ENCODE data around the gene SLC35E4.

The SLC35E4 gene

GRCh38 chr22:30598986-30599385 lies 36.6 kb upstream of the SLC35E4 start:
- no peak for TF ChIP-seq CTCF (conservative IDR thresholded peaks at IDR 0.05; ENCODE audit: low read length)
- no peak for DNase-seq (ENCODE audit: low read depth)
- H3K4me3 ChIP-seq (ENCODE audit: low read length): no peak overlapping the region

- DNase-seq (ENCODE audit: low read depth): no peak
- TF ChIP-seq CTCF (conservative IDR thresholded peaks at IDR 0.05; ENCODE audit: low read length): no peak
Measured at GRCh38 chr22:30600921-30601320, 34.7 kb upstream of the SLC35E4 start.

GRCh38 chr22:30601464-30601863 lies 34.1 kb upstream of the SLC35E4 start:
- no peak for DNase-seq (ENCODE audit: low read depth)
- TF ChIP-seq CTCF (conservative IDR thresholded peaks at IDR 0.05; ENCODE audit: low read length): no peak
- H3K4me3 ChIP-seq (ENCODE audit: low read length): no peak overlapping the region

More at GRCh38 chr22:30600921-30601320, 34.7 kb upstream of the SLC35E4 start:
- H3K4me3 ChIP-seq (ENCODE audit: low read length): no peak overlapping the region

GRCh38 chr22:30602049-30602448 lies 33.5 kb upstream of the SLC35E4 start:
- TF ChIP-seq CTCF (conservative IDR thresholded peaks at IDR 0.05; ENCODE audit: low read length): peak; percentile 43
- DNase-seq (ENCODE audit: low read depth): peak; percentile 29

GRCh38 chr22:30603801-30604200 lies 31.8 kb upstream of the SLC35E4 start:
- no peak for TF ChIP-seq CTCF (conservative IDR thresholded peaks at IDR 0.05; ENCODE audit: low read length)
- H3K4me3 ChIP-seq (ENCODE audit: low read length): no peak overlapping the region
- no peak for DNase-seq (ENCODE audit: low read depth)

More at GRCh38 chr22:30602049-30602448, 33.5 kb upstream of the SLC35E4 start:
- no peak overlapping the region for H3K4me3 ChIP-seq (ENCODE audit: low read length)

DNA sequence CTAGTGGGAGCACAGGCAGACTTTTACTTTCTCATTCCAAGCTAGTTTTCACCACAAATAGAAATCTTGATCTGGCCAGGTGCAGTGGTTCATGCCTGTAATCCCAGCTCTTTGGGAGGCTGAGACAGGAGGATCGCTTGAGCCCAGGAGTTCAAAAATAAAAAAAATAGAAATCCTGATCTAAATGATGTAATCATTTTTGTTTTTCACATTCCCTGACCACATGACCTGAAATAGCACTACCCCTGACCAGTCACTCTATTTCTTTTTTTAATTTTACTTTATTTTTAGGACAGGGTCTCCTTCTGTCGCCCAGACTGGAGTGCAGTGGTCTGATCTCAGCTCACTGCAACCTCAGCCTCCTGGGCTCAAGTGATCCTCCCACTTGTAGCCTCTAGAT lies 30.9 kb upstream of the SLC35E4 start:
- H3K4me3 ChIP-seq (ENCODE audit: low read length): no peak overlapping the region
- DNase-seq (ENCODE audit: low read depth): no peak
- no peak for TF ChIP-seq CTCF (conservative IDR thresholded peaks at IDR 0.05; ENCODE audit: low read length)

- peak; percentile 73 for TF ChIP-seq CTCF (conservative IDR thresholded peaks at IDR 0.05; ENCODE audit: low read length)
- H3K4me3 ChIP-seq (ENCODE audit: low read length): no peak overlapping the region
- peak; percentile 39 for DNase-seq (ENCODE audit: low read depth)
Measured at GRCh38 chr22:30605449-30606110, 30.0 kb upstream of the SLC35E4 start.

Data from AG10803 (cell line).